ENCODE data around the gene WDR81. TPM values are rescaled to one million over a fixed set of nuclear protein-coding genes. Genes with fewer than 3 reads are reported as not detected.
A peak's percentile ranks its signal among the peaks of the same experiment; 100 is the strongest.
"Not testable (repeated sequence)": the region's sequence is repeated elsewhere in the genome, so short reads cannot be mapped to it uniquely, and the experiment has no call there.

Gene WDR81
- total and polyA plus RNA-seq, 8 donors: 9.3 to 56.5 (median 13.6) TPM

- H3K4me1 ChIP-seq: peaks cover 31 to 54% (median 50%) of the 10 kb centered on the region in 4 donors
- peak in 1 of 2 donors; percentile 16 for DNase-seq
- H3K27me3 ChIP-seq: no peaks in the 10 kb centered on the region
- TF ChIP-seq POLR2AphosphoS5 (IDR thresholded peaks at IDR 0.05): no peak
- no peak for TF ChIP-seq POLR2A (IDR thresholded peaks at IDR 0.05)
- no peak for TF ChIP-seq CTCF (IDR thresholded peaks at IDR 0.05)
- no peak for TF ChIP-seq EP300 (IDR thresholded peaks at IDR 0.05)
- no peaks in the 10 kb centered on the region for H3K9me3 ChIP-seq
- H3K4me3 ChIP-seq: peak overlapping the region in 1 of 4 donors; percentile 45
- 68 to 79% (median 71%) methylated on average over 19 of the region's 19 CpGs for WGBS, 5 donors
- peaks cover 2 to 8% (median 7%) of the 10 kb centered on the region in 4 donors for H3K36me3 ChIP-seq
- H3K27ac ChIP-seq: peak overlapping the region; percentile 6 to 100 (median 100)
- intact Hi-C loops (cut with DNase I; ENCODE audit: low total_unique reads): no loop called here
Measured at GRCh38 chr17:1718362-1719165, 5.9 kb upstream of the WDR81 start.

GRCh38 chr17:1720856-1721386, 3.6 kb upstream of the WDR81 start:
- Histone ChIP-seq H3K27me3 (no peaks in the 10 kb centered on the region), H3K9me3 (no peaks in the 10 kb centered on the region), H3K36me3 (peaks cover 0 to 4% (median 1%) of the 10 kb centered on the region in 4 donors), H3K4me1 (peaks cover 37 to 56% (median 51%) of the 10 kb centered on the region in 4 donors), H3K4me3 (no peak overlapping the region), H3K27ac (peak overlapping the region in 3 of 5 donors; percentile 17 to 58 (median 51))
- intact Hi-C loops (cut with DNase I; ENCODE audit: low total_unique reads): loop anchor here (10.0 kb wide), 1 partner anchor 54 kb away; no protein-coding TSS in a partner anchor
- 30 to 37% (median 36%) methylated on average over 11 of the region's 11 CpGs for WGBS, 5 donors
- peak; percentile 72 to 82 for DNase-seq
- TF ChIP-seq CTCF (IDR thresholded peaks at IDR 0.05) (peak in 5 of 7 experiments; percentile 91 to 98 (median 94)), POLR2A (IDR thresholded peaks at IDR 0.05) (no peak), POLR2AphosphoS5 (IDR thresholded peaks at IDR 0.05) (peak in 1 of 3 donors; percentile 20), EP300 (IDR thresholded peaks at IDR 0.05) (no peak)

- H3K4me3 ChIP-seq, DNase-seq, H3K9me3 ChIP-seq, H3K27me3 ChIP-seq: not testable (repeated sequence)
- Histone ChIP-seq H3K4me1 (peaks cover 44 to 67% (median 61%) of the 10 kb centered on the region in 4 donors), H3K36me3 (peaks cover 6 to 15% (median 12%) of the 10 kb centered on the region in 4 donors), H3K27ac (peak overlapping the region in 4 of 5 donors; percentile 72 to 90 (median 86))
- WGBS, 5 donors: 93 to 99% (median 95%) methylated on average over 8 of the region's 8 CpGs
- intact Hi-C loops (cut with DNase I; ENCODE audit: low total_unique reads): loop anchor here (10.0 kb wide), 1 partner anchor 53 kb away; no protein-coding TSS in a partner anchor
Measured at GRCh38 chr17:1722022-1722421, 2.5 kb upstream of the WDR81 start.

- Histone ChIP-seq H3K27me3 (no peaks in the 10 kb centered on the region), H3K36me3 (peaks cover 17 to 41% (median 39%) of the 10 kb centered on the region in 4 donors), H3K4me3 (peak overlapping the region; percentile 67 to 100 (median 90)), H3K27ac (peak overlapping the region; percentile 65 to 90 (median 84)), H3K9me3 (no peaks in the 10 kb centered on the region), H3K4me1 (peaks cover 35 to 80% (median 70%) of the 10 kb centered on the region in 4 donors)
- no peak for DNase-seq
- 8 to 100% (median 16%) methylated on average over 1 to 51 of the region's 51 CpGs for WGBS, 5 donors
- TF ChIP-seq POLR2AphosphoS5 (IDR thresholded peaks at IDR 0.05) (no peak), EP300 (IDR thresholded peaks at IDR 0.05) (no peak), POLR2A (IDR thresholded peaks at IDR 0.05) (no peak), CTCF (IDR thresholded peaks at IDR 0.05) (no peak)
- intact Hi-C loops (cut with DNase I; ENCODE audit: low total_unique reads): loop anchor here (10.0 kb wide), 1 partner anchor 50 kb away; no protein-coding TSS in a partner anchor
Measured at GRCh38 chr17:1724869-1725641, 551 bp downstream of the WDR81 start.

All from stomach (tissue), 9 donors.